ENCODE measurements around the gene UBXN7.

DNA sequence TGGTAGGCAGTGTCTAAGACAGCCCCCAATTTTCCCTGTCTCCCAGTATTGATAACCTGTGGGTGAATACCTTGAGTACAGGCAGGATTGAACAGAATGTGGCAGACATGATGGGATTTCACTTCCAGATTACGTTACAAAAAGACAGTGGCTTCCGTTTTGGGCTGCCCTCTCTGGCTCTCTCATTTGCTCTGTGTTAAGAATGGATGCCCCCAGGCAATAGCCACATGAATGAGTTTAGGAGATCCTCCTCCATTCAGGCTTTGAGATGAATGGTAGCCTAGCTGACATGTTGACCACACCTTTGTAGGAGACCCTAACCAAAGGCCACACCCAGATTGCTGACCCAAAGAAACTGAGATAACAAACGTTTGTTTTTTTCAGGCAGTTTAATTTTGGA lies 34.3 kb downstream of the UBXN7 start:
- TF ChIP-seq PHF20 (IDR thresholded peaks at IDR 0.05; ENCODE audit: partially characterized antibody) (no peak), POLR2A (conservative IDR thresholded peaks at IDR 0.05) (no peak), SMARCA5 (IDR thresholded peaks at IDR 0.05) (no peak)
- TF ChIP-seq, protein P1, sequence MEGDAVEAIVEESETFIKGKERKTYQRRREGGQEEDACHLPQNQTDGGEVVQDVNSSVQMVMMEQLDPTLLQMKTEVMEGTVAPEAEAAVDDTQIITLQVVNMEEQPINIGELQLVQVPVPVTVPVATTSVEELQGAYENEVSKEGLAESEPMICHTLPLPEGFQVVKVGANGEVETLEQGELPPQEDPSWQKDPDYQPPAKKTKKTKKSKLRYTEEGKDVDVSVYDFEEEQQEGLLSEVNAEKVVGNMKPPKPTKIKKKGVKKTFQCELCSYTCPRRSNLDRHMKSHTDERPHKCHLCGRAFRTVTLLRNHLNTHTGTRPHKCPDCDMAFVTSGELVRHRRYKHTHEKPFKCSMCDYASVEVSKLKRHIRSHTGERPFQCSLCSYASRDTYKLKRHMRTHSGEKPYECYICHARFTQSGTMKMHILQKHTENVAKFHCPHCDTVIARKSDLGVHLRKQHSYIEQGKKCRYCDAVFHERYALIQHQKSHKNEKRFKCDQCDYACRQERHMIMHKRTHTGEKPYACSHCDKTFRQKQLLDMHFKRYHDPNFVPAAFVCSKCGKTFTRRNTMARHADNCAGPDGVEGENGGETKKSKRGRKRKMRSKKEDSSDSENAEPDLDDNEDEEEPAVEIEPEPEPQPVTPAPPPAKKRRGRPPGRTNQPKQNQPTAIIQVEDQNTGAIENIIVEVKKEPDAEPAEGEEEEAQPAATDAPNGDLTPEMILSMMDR (IDR thresholded peaks at IDR 0.05 in 2 of 3, conservative IDR thresholded peaks at IDR 0.05 in 1 of 3; ENCODE audit: insufficient read depth in 2 of 3, low read depth in 1 of 3, low read length in 3 of 3) = no peak
- TF ChIP-seq, protein P2, sequence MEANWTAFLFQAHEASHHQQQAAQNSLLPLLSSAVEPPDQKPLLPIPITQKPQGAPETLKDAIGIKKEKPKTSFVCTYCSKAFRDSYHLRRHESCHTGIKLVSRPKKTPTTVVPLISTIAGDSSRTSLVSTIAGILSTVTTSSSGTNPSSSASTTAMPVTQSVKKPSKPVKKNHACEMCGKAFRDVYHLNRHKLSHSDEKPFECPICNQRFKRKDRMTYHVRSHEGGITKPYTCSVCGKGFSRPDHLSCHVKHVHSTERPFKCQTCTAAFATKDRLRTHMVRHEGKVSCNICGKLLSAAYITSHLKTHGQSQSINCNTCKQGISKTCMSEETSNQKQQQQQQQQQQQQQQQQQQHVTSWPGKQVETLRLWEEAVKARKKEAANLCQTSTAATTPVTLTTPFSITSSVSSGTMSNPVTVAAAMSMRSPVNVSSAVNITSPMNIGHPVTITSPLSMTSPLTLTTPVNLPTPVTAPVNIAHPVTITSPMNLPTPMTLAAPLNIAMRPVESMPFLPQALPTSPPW (CRISPR knock-in tag; IDR thresholded peaks at IDR 0.05) = no peak

Data from K562 (cell line).